DMS79 (cell line): ENCODE data around the gene SPATA16.
"Not testable (repeated sequence)": the region's sequence is repeated elsewhere in the genome, so short reads cannot be mapped to it uniquely, and the experiment has no call there.

Experiments
- DNase-seq: peaks from one replicate; lab custom pipeline; 2025; lab: John Stamatoyannopoulos, UW

The SPATA16 gene

DNA sequence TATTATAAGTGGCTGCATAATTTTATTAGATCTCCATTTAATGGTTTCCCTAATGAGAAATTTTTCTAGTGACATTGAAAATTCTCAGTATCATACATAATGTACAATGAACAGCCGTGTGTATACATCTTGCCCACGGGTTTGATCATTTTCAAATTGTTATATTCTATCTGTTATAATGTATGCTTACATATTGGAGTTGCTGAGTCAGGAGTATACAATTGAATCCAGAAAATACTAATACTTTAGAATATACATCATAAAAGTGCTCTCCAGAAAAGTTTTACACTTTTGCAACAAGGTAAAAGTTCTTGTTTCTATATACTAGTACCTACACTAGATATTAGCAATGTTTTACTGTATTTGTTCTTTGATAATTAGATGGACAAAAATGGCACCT, 82.8 kb downstream of the SPATA16 start:
- DNase-seq, result no peak

GRCh38 chr3:173055228-173055933, 85.7 kb downstream of the SPATA16 start:
- no peak for DNase-seq

DNA sequence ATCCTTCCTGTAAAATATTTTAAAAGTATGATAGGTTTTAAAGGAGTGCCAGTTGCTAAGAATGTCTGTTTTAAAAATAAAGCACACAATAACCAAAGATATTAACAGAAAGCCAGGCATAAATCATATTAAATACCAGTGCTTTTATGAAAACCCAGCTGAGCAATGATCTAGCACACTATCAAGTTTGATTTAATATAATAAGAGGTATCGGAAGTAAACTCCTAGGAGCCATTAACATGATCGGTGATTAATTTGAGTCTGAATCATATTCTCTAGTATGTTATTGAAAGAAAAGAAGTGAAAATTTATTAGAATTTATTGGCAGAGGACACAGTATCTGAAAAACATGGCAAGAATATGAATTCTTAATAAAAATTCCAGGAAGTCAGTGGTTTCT, 91.7 kb downstream of the SPATA16 start:
- no peak for DNase-seq

GRCh38 chr3:173045770-173046382, 95.2 kb downstream of the SPATA16 start:
- DNase-seq, result no peak

- DNase-seq, result no peak
Observed at GRCh38 chr3:173044998-173045397, 96.0 kb downstream of the SPATA16 start.

- DNase-seq, result no peak
Observed at GRCh38 chr3:173043757-173044156, 97.3 kb downstream of the SPATA16 start.

DNA sequence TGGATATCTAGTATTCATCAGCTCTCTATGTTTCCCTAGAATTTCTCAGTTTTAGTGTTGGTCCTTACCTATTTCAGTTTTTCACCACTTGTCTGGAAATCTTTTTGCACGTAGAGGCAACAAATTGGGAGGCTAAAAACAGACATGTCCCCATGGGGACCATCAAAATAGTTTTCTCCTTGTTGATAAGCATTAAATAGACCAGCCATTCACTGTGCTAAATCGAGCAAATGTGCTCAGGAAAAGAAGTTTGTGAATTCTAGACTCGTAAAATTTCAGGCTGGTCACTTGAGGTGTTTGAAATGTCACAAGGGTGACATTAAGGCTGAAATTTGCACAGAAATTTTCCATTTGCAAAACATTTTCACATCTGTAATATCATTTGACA, 102.6 kb downstream of the SPATA16 start:
- no peak for DNase-seq

- no peak for DNase-seq
Observed at GRCh38 chr3:173037840-173038483, 103.1 kb downstream of the SPATA16 start.

DNA sequence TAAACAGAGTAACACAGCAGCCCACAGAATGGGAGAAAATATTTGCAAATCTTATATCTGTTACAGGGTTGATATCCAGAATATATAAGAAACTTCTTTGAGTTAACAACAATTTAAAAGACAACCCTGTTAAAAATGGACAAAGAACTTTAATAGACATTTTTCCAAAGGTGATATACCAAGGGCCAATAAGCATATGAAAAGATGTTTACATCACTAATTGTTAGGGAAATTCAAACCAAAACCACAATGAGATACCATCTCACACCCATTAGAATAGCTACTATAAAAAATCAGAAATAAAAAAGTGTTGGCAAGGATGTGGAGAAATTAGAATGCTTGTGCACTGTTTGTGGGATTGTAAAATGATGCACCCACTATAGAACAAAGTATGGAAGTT, 110.8 kb downstream of the SPATA16 start:
- DNase-seq, result no peak

GRCh38 chr3:173028351-173028750, 112.7 kb downstream of the SPATA16 start:
- DNase-seq, result no peak

DNA sequence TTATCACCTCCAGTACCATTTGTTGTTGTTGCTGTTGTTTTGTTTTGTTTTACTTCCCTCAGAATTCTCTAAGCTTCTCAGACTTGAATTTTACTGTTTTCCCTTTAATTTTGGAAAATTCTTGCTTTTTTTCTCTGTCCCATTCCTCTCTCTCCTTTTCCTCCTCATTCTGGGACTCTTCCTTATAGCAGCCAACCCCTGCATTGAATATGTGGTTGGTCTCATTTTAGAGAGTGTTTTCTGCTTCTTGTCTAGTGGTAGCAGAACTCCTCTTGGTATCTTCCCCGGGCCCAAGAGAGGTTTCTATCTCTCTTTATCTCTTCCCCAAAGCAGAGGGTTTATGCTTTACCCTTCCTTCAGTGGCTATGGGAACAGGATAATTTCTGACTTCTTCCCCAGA, 113.6 kb downstream of the SPATA16 start:
- no peak for DNase-seq

- DNase-seq, result no peak
Observed at GRCh38 chr3:173025941-173026340, 115.1 kb downstream of the SPATA16 start.

DNA sequence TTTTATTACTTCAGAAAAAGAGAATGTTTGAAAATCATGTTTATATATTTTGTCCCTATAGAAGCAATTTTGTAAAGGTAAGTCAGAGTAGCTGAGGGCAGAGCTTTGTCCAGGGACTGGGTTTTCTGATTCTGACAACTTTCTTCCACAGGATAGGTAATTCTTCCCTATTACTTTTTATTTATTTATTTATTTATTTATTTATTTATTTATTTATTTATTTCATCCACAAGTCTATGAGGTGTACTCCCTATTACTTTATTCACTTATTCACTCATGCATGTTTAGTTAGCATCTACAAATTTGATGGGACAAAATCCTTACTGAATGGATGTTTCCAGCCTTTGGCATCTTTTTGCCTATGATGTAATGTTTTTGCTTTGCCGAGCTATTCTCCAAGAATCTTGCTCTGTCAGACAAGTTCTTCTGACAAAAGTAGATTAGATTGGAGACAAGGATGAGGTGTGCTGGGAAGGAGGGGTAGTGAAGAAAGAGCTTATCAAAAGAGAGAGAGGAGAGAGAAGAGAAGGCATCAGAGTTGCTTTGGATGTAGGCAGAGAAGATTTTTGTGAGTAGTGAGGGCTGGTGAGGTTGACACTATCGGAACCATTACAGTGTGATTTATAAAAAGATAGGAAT, 119.4 kb downstream of the SPATA16 start:
- no peak for DNase-seq

- not testable (repeated sequence) for DNase-seq
Observed at GRCh38 chr3:173020128-173020527, 120.9 kb downstream of the SPATA16 start.

DNA sequence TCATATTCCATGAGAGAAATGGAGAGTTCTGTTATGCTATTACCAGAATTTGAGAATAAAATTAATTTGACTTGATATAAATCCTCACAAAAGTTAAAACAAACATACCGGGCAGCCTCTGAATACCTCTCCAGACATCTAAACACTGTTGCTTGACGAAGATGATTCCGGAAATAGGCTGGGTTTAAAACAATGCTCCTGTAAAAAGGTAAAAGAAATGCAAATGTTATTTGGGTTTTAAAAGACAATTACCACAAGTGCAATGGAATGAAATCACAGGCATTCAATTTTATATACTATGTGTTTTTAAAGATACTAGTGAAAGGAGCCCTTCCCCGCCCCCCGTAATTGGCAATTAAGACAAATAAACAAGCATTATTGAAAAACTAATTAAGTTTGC, 121.7 kb downstream of the SPATA16 start:
- no peak for DNase-seq

- no peak for DNase-seq
Observed at GRCh38 chr3:173018758-173019157, 122.3 kb downstream of the SPATA16 start.

DNA sequence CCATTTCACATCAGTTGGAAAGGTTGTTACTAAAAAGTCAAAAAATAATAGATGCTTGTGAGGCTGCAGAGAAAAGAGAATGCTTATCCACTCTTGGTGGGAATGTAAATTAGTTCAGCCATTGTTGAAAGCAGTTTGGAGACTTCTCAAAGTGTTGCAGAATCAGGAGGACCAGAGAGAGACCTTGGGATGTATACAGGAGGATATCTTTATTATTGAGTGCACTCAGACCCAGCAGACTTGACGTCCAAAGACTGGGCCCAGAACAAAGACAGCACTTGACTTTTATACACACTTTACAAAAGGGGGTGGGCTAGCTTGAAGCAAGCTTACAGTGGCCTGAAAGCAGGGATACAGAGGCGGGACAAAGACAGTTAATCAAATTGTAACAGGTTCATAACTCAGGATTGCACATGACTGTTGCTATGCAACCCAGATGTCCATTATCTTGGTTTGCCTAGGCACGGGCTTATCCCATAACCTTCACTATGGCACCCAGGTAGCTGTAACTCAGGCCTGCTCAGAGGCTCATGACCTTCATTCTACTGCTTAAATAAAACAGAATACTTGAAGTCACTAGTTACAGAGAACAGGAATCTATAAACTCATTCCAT, 127.7 kb downstream of the SPATA16 start:
- no peak for DNase-seq

GRCh38 chr3:173009410-173009809, 131.6 kb downstream of the SPATA16 start:
- DNase-seq, result no peak

DNA sequence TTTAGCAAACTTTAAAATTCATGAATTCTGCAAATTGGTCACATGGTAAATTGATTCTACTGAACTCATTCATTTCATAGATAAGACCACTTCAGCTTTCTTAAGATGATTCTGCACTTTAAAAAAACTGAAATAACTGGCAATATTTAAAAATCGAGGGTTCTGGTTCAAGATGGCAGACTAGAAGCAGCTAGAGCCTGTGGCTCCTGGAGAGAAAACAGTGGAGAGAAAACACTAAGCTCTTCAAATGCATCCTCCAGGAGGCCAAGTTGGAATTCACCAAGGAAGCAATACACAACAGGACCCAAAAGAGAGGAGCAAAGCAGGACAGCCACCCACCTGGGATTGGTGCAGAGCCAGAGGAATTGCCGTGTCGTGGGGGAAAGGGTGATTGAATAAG, 132.1 kb downstream of the SPATA16 start:
- DNase-seq, result no peak

GRCh38 chr3:173007079-173007723, 133.8 kb downstream of the SPATA16 start:
- no peak for DNase-seq

DNA sequence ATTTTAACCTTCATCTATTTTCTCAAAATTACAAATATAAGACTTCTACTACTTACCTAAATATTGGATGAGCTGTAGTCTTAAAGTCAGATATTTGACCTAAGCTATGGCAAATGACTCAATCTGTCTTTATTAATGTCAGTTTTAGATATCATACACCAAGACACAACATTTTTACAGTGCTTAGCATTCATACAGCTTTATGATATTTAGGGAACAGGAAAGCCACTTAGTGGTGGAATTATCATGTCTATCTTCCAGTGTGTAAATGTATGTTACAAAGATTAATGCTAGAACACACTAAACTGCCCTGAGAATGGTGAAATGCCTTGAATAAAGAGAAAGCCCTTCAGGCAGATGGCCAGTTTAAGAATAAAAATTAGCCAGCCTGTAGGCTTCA, 135.0 kb downstream of the SPATA16 start:
- DNase-seq, result no peak

- no peak for DNase-seq
Observed at GRCh38 chr3:173004681-173005080, 136.4 kb downstream of the SPATA16 start.
